ENCODE data around the gene SUGCT.

SUGCT gene

DNA sequence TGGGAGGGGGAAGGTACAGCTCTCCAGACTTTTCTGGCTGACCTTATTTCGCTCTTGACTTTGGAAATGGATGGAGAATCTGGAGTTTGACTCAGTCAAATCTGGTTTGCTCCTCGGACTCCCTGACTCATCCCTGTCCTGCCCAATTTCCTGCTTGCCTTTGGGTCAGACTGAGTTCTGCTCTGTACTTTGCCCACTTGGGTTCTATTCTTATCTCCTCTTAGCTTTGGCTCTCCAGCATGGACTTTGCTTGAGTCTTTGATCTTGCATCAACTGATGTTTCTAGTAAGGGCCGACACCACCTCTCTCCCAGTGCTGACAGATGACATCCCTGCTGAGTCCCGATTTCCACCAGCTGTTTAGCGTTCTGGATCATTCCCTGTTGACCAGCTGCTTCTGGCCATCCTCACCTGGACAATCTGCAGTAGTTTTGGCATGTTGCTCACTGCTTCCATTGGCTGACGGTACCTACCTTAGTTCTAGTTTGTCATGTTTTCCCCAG lies 335.3 kb downstream of the SUGCT start:
- no peaks in the 10 kb centered on the region for H3K79me2 ChIP-seq (ENCODE audit: insufficient read depth, low read length)
- H2AFZ ChIP-seq (ENCODE audit: low read depth, low read length): no peak overlapping the region
- H3K9ac ChIP-seq (ENCODE audit: low read depth, low read length): no peak overlapping the region
- no peaks in the 10 kb centered on the region for H3K27me3 ChIP-seq (ENCODE audit: insufficient read depth, low read length, poor library complexity)
- TF ChIP-seq EZH2 (IDR thresholded peaks at IDR 0.05; ENCODE audit: borderline replicate concordance, low read depth, low read length, severe bottlenecking): no peak
- TF ChIP-seq, protein P1, sequence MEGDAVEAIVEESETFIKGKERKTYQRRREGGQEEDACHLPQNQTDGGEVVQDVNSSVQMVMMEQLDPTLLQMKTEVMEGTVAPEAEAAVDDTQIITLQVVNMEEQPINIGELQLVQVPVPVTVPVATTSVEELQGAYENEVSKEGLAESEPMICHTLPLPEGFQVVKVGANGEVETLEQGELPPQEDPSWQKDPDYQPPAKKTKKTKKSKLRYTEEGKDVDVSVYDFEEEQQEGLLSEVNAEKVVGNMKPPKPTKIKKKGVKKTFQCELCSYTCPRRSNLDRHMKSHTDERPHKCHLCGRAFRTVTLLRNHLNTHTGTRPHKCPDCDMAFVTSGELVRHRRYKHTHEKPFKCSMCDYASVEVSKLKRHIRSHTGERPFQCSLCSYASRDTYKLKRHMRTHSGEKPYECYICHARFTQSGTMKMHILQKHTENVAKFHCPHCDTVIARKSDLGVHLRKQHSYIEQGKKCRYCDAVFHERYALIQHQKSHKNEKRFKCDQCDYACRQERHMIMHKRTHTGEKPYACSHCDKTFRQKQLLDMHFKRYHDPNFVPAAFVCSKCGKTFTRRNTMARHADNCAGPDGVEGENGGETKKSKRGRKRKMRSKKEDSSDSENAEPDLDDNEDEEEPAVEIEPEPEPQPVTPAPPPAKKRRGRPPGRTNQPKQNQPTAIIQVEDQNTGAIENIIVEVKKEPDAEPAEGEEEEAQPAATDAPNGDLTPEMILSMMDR (IDR thresholded peaks at IDR 0.05; ENCODE audit: borderline replicate concordance, extremely low read depth, low read length, poor library complexity, severe bottlenecking): no peak
- no peak overlapping the region for H3K4me2 ChIP-seq (ENCODE audit: insufficient read depth, low read length)
- ATAC-seq (ENCODE audit: insufficient read depth, low read depth) (no peak), DNase-seq (no peak)
- no peaks in the 10 kb centered on the region for H3K36me3 ChIP-seq (ENCODE audit: insufficient read depth, low read length)
- H3K4me1 ChIP-seq (ENCODE audit: insufficient read depth, low read length): no peaks in the 10 kb centered on the region
- H3K4me3 ChIP-seq (ENCODE audit: low read depth in 1 of 2, low read length in 2 of 2): no peak overlapping the region
- H3K9me3 ChIP-seq (ENCODE audit: insufficient read depth, low read length, severe bottlenecking): no peaks in the 10 kb centered on the region
- H3K27ac ChIP-seq (ENCODE audit: low read length): no peak overlapping the region
- H4K20me1 ChIP-seq (ENCODE audit: insufficient read depth, low read length): no peaks in the 10 kb centered on the region

DNA sequence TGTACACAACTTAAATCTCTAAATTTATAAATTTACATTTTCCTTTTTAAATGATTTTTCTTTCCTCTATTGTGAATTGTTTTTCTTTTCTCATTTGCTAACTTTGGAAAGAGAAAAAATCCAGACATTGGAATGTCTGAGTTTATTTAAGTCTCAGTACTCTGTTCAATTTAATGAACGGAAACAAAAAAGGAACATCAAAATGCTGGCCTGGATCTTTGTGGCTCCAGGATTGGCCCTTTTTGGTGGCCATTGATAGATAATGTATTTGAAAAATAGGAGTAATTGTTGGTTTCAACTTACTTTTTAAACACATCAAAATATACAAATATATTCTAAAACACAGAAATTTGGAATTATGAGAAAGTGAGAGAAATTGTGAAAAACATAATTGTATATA lies 336.0 kb downstream of the SUGCT start:
- no peak overlapping the region for H2AFZ ChIP-seq (ENCODE audit: low read depth, low read length)
- H3K4me1 ChIP-seq (ENCODE audit: insufficient read depth, low read length): no peaks in the 10 kb centered on the region
- ATAC-seq (ENCODE audit: insufficient read depth, low read depth) (no peak), DNase-seq (no peak)
- no peaks in the 10 kb centered on the region for H3K36me3 ChIP-seq (ENCODE audit: insufficient read depth, low read length)
- H4K20me1 ChIP-seq (ENCODE audit: insufficient read depth, low read length): no peaks in the 10 kb centered on the region
- H3K4me2 ChIP-seq (ENCODE audit: insufficient read depth, low read length): no peak overlapping the region
- H3K79me2 ChIP-seq (ENCODE audit: insufficient read depth, low read length): no peaks in the 10 kb centered on the region
- no peaks in the 10 kb centered on the region for H3K27me3 ChIP-seq (ENCODE audit: insufficient read depth, low read length, poor library complexity)
- no peak overlapping the region for H3K27ac ChIP-seq (ENCODE audit: low read length)
- H3K9me3 ChIP-seq (ENCODE audit: insufficient read depth, low read length, severe bottlenecking): no peaks in the 10 kb centered on the region
- no peak for TF ChIP-seq EZH2 (IDR thresholded peaks at IDR 0.05; ENCODE audit: borderline replicate concordance, low read depth, low read length, severe bottlenecking)
- TF ChIP-seq, protein P1 (IDR thresholded peaks at IDR 0.05; ENCODE audit: borderline replicate concordance, extremely low read depth, low read length, poor library complexity, severe bottlenecking): no peak
- no peak overlapping the region for H3K9ac ChIP-seq (ENCODE audit: low read depth, low read length)
- H3K4me3 ChIP-seq (ENCODE audit: low read depth in 1 of 2, low read length in 2 of 2): no peak overlapping the region

DNA sequence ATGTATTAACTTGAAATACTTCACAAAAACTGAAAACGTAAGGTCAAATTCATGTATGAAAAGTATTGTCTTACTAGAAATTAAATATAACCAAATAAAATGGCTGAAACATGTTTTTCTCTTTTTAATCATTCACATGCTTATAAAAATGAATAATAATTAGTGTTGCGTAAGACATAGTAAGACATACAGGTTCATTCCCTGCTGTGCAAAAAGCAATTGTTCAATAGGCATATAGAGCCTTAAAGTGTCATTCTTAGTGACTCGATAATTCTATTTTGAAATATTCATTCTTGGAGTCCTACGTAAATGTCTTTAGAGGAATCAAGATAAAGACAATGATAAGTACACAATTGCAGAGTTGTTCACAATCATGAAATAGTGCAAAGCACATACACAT lies 337.1 kb downstream of the SUGCT start:
- H3K4me3 ChIP-seq (ENCODE audit: low read depth in 1 of 2, low read length in 2 of 2): no peak overlapping the region
- H3K36me3 ChIP-seq (ENCODE audit: insufficient read depth, low read length): no peaks in the 10 kb centered on the region
- no peak overlapping the region for H3K9ac ChIP-seq (ENCODE audit: low read depth, low read length)
- no peaks in the 10 kb centered on the region for H3K27me3 ChIP-seq (ENCODE audit: insufficient read depth, low read length, poor library complexity)
- no peaks in the 10 kb centered on the region for H4K20me1 ChIP-seq (ENCODE audit: insufficient read depth, low read length)
- no peak for TF ChIP-seq EZH2 (IDR thresholded peaks at IDR 0.05; ENCODE audit: borderline replicate concordance, low read depth, low read length, severe bottlenecking)
- TF ChIP-seq, protein P1 (IDR thresholded peaks at IDR 0.05; ENCODE audit: borderline replicate concordance, extremely low read depth, low read length, poor library complexity, severe bottlenecking): no peak
- no peaks in the 10 kb centered on the region for H3K79me2 ChIP-seq (ENCODE audit: insufficient read depth, low read length)
- no peak overlapping the region for H2AFZ ChIP-seq (ENCODE audit: low read depth, low read length)
- H3K9me3 ChIP-seq (ENCODE audit: insufficient read depth, low read length, severe bottlenecking): no peaks in the 10 kb centered on the region
- no peak for ATAC-seq (ENCODE audit: insufficient read depth, low read depth)
- no peak for DNase-seq
- no peak overlapping the region for H3K27ac ChIP-seq (ENCODE audit: low read length)
- H3K4me1 ChIP-seq (ENCODE audit: insufficient read depth, low read length): no peaks in the 10 kb centered on the region
- H3K4me2 ChIP-seq (ENCODE audit: insufficient read depth, low read length): no peak overlapping the region

All from DND-41 (cell line).